NCI-H82 treated with DMSO at 0.1 percent for 48 hours (cell line): ENCODE data around the gene HMBS.
A peak's percentile ranks its signal among the peaks of the same experiment; 100 is the strongest.
"Not testable (repeated sequence)": the region's sequence is repeated elsewhere in the genome, so short reads cannot be mapped to it uniquely, and the experiment has no call there.

ENCODE experiments used
- DNase-seq: peaks from one replicate; lab custom pipeline; 2025; ENCODE audit not compliant: unreplicated experiment; lab: John Stamatoyannopoulos, UW

Gene HMBS

DNA sequence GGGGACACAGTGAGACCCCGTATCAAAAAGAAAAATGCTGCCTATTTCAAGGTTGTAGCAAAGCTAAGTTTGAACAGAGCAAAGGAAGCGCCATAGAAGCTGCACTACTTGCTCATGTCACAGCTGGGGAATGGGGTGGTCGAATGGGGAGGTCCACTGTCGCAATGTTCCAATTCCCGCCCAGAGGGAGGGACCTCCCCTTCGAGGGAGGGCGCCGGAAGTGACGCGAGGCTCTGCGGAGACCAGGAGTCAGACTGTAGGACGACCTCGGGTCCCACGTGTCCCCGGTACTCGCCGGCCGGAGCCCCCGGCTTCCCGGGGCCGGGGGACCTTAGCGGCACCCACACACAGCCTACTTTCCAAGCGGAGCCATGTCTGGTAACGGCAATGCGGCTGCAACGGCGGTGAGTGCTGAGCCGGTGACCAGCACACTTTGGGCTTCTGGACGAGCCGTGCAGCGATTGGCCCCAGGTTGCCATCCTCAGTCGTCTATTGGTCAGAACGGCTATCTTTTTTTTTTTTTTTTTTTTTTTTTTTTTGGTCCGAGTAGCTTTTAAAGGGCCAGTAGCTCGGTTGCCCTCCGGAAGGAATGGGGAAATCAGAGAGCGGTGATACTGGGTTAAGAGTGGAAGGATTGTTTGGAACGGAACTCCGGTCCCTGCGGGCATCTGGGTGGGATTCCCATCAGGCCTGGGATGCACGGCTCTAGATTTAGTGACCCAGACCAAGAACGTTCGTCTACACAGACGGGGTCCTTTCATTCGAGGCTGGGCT is at the start of gene HMBS:
TSS of gene HMBS (plus strand) at position 219 of the 774 bp plus-strand sequence. CDS start at position 372, 153 bp downstream.
- DNase-seq: peak; percentile 71

DNA sequence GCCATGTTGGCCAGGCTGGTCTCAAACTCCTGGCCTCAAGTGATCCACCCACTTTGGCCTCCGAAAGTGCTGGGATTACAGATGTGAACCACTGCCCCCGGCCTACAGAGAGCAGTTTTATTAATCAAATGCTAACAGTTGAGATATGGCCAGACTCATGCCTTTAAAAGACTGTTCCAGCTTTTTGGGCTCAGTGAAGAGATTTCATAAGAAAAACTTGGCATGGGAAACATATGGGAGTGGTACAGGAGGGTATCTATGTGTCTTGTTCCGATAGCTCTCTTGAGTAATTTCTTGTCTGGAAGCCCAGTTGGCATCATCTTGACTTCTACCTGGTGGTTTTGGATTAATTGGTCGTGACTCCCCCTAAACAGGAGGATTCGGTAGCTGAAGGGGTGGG is 45.8 kb upstream of the HMBS start:
- no peak for DNase-seq

DNA sequence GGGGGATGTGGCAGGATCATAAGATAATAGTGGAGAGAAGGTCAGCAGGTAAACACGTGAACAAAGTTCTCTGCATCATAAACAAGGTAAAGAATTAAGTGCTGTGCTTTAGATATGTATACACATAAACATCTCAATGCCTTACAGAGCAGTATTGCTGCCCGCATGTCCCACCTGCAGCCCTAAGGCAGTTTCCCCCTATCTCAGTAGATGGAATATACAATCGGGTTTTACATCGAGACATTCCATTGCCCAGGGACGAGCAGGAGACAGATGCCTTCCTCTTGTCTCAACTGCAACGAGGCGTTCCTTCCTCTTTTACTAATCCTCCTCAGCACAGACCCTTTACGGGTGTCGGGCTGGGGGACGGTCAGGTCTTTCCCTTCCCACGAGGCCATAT is 45.2 kb upstream of the HMBS start:
- not testable (repeated sequence) for DNase-seq

DNA sequence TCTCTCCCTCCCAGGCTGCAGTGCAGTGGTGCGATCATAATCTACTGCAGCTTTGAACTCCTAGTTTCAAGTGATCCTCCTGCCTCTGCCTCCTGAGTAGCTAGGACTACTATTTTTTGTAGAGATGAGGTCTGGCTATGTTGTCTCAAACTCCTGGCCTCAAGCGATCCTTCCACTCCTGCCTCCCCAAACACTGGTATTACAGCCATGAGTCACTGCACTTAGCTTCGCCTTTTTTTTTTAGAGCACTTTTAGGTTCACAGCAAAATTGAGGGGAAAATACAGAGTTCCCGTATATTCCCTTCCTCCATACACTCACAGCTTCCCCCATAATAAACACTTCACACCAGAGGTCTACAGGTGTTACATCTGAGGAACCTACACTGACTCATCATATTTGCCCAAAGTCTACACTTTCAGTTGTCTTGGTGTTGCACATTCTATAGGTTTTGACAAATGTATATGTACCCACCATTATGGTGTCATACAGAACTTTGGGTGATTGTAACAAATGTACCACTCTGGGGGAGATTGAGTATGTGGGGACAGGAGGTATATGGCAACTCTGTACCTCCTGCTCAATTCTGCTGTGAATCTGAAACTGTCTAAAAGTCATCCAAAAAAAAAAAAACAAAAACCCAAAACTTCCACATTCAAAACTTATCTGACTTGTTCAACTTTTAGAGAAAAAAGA is 42.7 kb upstream of the HMBS start:
- DNase-seq: no peak

DNA sequence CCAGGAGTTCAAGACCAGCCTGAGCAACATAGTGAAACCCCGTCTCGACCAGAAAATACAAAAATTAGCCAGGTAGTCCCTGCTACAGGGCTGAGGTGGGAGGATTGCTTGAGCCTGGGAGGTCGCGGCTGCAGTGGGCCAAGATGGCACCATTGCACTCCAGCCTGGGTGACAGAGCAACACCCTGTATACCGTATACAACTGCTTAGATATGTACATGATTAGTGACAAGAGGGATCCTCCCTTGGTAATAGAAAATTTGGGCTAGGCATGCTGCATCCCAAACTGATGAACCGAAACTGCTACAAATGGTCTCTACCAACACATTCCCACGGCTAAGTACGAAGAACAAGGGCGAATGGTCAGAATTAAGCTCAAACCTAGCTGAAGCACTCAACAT is 41.8 kb upstream of the HMBS start:
- no peak for DNase-seq

DNA sequence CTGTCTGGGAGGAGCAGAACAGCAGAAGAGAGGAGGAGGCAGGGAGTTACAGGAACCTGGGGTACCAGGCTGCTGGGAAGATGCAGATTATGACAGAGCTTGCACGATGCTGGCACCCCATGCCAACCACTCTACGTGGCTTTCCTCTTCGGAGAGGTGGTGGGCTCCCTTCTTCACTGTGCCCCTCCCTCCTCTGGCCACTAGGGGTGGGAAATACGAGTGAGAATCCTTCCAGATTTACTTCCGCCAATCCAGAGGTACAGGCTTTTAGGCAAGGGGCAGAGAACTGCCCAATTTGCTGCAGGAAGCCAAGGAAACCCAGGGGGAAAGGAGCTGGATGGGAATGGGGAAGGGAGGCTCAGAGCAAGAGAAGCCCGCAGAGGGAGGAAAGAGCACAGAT is 40.0 kb upstream of the HMBS start:
- no peak for DNase-seq

DNA sequence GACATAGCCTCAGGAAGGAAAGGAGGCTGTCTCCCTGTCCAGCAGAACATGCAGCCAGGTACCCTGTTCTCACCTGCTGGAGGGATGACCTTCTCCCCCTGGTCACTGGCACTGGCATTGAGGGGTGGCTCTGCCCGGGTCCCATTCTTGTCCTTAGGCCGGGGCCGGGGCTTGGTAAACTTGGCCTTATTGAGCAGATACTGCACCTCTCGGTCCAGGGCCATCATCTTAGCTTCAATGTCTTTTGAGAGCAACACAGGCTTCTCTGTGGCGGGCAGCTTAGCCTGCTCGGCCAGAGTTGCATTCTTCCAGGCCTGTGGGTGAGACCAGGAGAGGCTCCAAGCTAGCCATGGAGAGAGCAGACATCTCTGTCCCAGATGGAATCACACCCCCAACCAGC is 38.2 kb upstream of the HMBS start:
- no peak for DNase-seq

DNA sequence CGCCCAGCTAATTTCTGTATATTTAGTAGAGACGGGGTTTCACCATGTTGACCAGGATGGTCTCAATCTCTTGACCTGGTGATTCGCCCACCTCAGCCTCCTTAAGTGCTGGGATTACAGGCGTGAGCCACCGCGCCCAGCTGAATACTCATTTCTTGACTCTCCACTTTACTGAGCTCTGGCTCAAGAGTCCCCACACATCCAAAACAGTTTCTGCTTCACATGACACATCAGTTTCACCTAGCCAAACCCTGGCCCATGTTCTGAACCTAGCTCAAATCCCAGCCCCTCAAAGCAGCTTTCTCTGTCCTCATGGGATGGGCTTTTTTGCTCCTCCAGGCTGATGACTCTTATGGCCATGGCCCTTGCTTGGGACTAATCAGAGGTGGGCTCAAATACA is 37.5 kb upstream of the HMBS start:
- DNase-seq: no peak

DNA sequence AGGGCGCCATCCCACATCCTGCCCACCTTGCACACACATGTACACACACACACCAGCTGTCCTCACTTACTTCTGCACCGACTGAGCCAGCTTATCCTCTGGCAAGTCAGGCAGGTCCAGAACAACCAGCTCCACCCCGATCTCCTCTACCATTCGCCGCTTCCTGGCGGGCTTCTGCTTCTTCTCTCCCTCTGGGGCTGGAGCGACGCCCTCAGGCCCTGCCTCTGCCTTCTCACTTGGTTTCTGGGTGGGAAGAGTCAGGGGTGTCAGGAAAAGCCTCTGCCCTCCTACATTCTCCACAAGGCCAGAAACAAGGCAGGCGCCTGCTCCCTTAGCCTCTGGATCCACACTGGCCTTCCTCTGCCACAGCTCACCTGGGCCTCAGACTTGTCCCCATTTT is 36.0 kb upstream of the HMBS start:
- no peak for DNase-seq

DNA sequence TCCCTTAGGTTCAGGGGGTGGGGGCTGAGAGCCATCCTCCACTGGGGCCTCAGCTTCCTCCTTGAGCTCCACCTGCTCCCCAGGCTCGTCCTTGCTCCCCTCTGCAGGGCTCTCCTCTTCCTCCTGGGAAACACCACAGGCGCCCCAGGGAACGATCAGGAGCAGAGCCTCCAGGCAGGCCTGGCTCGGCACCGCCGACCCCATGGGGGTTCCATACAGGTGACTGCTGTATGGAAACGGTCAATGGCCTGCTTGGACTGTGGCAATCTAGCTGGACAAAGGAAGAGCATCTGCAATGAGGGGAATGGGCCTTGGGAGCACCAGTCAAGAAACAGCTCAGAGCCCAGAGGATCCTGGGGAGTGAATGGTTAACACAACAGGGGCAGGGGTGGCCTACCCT is 35.6 kb upstream of the HMBS start:
- no peak for DNase-seq

DNA sequence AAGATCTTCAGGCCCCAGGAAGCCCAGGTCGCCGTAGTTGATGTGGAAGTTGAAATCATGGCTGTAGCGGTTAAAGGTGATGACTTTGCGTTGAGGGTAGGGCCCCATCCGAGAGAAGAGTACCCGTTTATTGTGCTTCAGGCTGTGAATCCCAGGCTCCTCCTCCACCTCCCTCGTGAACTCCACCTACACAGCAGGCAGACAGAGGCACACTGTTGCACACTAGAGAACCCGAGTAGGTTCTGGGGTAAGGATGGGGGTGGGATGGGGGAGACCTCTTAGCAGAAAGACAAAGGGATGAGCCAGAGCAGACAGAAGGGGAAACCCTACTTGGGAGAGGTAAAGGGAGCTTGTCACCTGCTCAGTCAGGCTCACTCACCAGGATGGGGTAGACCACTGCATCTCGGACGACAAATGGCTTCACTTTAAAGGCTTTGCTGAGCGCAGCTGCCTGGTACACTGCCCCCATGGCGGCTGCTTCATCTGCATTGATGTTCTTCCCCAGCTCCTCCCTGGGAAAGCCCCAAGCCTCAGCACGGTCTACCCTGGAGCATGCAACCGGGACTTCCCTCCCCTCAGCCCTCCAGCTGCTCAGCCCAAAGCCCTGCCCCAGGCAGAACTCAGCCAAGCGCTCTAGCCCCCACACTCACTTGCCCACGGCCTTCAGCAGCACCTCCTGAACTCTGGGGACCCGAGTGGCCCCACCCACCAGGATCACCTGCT is 33.1 kb upstream of the HMBS start:
- no peak for DNase-seq

DNA sequence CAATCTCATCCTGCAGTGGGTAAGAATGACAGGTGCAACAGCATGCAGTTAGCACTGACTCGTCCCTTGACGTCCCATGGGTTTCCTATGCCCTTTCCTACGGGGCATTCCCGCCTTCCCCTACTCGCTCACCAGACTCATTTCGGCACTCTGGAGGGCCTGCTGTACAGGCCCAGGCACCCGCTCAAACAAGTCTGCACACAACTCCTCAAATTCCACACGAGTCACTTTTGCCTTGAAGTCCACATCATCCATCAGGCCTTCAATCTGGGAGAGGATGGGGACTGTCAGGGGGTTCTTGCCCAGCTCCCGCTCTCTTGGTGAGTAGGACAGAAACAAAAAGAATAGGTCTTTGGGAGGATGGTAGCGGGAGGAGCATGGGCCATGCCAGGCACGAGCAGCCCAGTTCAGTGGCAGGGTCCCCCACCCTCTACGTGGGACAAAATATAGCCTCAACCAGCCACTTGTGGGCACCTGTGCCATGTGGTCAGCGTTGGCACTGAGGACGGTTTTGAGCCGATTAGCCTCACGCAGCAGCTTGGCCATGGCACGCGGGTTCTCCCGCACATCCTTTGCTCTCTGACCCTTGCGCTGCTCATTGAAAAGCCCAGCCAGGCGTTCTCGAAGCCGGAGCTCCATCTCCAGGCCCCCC is 32.4 kb upstream of the HMBS start:
- DNase-seq: no peak

DNA sequence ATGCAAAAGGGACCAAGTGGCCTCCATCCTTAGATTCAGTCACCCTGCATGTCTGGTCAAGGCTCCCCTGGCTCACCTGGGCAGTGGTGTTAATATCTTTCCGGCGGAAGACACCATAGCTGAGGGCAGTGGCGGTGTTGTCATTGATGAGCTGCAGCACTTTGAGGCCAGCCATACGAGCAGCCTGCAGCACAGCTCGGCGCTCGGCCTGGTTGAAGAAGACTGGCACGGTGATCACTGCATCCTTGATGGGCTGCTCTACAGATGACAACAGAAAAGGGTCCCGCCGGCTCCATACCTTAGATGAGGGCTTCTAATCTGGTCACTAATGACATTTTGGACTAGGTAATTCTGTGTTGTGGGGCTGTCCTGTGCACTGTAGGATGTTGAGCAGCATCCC is 30.3 kb upstream of the HMBS start:
- no peak for DNase-seq

DNA sequence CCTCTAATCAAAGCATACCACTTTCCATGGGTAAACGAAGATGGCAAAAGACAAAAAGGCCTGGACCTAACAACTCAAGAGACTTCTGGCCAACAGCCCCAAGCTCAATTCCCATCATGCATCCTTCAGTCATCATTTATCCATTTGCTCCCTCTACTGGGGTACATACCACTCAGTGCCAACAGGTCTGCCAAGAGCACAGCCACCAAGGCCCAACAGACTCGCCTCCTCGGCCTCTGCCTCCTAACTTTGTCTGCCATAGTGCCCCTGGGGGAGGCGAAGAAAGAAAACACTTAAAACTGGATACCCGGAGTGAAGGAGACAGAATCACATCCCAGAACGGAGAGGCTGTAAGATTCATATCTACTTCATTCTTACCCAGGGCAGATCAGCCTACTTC is 28.8 kb upstream of the HMBS start:
- DNase-seq: no peak

DNA sequence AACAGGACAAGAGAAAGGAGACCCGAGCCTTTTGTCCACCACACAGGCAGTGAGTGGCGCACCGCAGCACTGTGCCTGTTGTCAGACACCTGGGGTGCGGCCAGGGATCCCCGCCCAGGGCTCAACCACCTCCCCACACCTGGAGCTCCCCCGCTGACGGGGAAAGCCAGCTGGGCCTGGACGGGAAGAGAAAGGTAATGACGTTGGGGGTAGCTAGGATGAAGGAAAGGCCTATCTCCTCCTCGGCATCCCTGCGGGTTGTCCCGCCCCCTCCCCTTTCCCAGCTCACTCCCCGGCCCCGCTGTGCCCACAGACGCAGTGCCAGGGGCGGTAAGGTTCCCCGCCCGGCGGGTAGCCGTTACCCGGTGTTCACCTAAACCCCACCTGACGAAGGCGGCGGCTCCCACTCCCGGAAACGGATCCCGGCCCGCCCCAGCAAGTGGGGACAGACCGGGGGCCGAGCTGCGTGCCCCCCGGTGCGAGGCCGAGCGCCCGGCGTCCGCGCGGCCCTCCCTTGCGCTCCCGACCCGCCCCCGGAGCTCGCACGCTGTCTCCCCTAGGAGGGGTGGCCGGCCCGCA is 28.2 kb upstream of the HMBS start:
- no peak for DNase-seq

DNA sequence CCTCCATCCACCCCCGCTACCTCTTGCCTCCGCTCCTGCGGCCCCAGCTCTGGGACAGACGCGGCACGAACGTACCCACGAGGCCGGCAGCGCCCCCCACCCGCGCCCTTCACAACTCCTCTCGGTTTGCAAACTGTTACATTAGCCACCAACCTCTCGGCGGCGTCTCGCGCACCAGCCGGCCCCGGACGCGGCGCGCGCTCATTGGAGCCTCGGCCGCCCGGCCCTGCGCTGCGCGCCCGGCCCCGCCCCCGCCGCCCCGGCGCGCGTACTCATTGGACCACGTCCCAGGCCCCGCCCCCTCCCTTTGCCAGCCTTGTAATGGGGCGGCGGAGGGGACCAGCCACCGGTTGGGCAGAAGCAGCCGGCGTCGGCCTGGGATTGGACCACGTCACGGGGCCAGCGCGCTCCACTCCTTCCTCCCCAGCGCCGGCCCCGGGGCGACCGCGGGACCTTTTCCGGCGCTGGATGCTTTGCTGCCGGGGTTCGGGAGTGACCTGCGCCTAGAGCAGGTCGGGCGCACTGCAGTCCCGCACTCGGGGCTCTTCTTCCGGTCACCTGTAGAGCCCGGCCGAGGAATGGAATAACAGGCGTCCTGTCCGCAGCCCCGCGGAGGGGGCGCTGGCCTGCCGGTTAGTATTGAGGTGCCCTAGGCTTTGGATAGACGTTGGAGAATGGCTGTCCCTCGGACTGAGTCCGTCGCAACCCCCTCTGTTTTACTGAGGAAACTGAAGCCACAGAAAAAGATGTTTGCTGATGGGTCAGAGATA is 27.5 kb upstream of the HMBS start, which contains the start of gene HYOU1:
TSS of gene HYOU1 (minus strand) at position 206 of the 770 bp plus-strand sequence. CDS start 1,045 bp downstream, outside the sequence.
- peak; percentile 77 for DNase-seq

DNA sequence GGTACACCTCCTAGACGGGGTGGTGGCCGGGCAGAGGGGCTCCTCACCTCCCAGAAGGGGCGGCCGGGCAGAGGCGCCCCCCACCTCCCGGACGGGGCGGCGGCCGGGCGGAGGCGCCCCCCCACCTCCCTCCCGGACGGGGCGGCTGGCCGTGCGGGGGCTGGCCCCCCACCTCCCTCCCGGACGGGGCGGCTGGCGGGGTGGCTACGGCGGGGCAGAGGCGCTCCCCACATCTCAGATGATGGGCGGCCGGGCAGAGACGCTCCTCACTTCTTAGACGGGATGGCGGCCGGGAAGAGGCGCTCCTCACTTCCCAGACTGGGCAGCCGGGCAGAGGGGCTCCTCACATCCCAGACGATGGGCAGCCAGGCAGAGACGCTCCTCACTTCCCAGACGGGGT is 25.6 kb upstream of the HMBS start:
- not testable (repeated sequence) for DNase-seq

DNA sequence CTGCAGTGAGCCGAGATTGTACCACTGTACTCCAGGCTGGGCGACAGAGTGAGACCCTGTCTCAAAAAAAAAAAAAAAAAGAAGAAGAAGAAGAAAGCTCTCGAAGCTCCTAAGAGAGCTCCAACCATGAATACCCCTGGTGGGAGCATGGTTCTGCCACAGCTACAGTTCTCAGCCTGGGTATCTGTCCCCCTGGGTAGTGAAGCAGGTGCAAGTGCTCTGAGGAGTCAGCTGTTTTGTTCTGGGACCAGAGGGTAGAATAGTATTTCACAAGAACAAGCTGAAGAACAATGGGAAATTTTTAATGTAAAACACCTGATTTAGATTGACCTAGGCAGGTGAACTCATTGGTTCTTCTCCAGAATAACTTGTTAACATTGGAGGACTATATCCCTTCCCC is 23.4 kb upstream of the HMBS start:
- DNase-seq: no peak

DNA sequence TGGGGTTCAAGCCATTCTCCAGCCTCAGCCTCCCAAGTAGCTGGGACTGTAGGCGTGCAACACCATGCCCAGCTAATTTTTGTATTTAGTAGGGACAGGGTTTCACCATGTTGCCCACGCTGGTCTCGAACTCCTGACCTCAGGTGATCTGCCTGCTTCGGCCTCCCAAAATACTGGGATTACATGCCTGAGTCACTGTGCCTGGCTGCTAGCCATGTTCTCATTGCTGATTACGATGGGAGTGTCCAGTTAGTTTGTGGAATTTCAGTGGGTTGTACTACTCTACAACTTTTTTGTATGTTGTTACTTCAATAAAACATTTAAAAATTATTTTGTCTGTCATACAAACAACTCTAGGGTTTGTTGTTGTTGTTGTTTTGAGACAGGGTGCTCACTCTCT is 21.9 kb upstream of the HMBS start:
- no peak for DNase-seq

DNA sequence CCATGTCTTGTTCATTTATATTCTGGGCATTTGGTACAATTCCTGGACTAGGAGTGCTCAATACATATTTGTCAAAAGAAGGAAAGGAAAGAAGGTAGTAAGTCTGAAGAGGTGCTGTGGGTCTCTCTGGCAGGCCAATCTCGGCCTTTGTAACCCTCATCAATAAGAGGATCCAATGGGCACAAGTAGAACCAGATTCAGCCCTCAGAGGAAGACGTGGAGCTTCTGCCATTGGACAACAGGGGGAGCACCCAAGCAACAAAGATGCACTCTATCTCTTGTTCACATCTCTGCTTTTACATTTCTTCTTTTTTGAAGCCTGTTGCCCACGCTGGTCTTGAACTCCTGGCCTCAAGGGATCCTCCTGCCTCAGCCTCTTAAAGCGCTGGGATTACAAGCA is 19.3 kb upstream of the HMBS start:
- DNase-seq: no peak
